H1 (cell line): ENCODE measurements around the gene MYLIP. TPM values are rescaled to one million over a fixed set of nuclear protein-coding genes. Genes with fewer than 3 reads are reported as not detected.

Source experiments
- CTCF ChIA-PET: fragments of 300-600 bp; sonication (Branson Sonifier 250); formaldehyde crosslinking; loops from one replicate; lab custom pipeline; 2021; ENCODE audit not compliant: partially characterized antibody; lab: Charles Lee
- POLR2A ChIA-PET: fragments of 300-600 bp; sonication (Branson Sonifier 250); formaldehyde crosslinking; loops from one replicate; lab custom pipeline; 2021; ENCODE audit warnings: inconsistent platforms; ENCODE audit not compliant: partially characterized antibody; lab: Charles Lee
- DNase-seq, 2 experiments: peaks; one replicate each; pipeline versions ENCODE4 v3.0.0 to v3.0.0-alpha.2; 2010 to 2022; ENCODE audit warnings: low spot score in 2 of 2, low read depth in 1 of 2, mixed read lengths in 1 of 2
- FAIRE-seq: peaks from 2 replicates; lab custom pipeline; 2011; peaks lifted over from hg19 to GRCh38; lab: Jason Lieb, UNC
- H2AFZ ChIP-seq: 2 replicates; pipeline ENCODE4 v1.8.1; 2012; ENCODE audit warnings: low read length, inconsistent platforms
- H2AK5ac ChIP-seq: 2 replicates; pipeline ENCODE4 v1.6.1; 2013; ENCODE audit warnings: low read depth, low read length
- H2BK120ac ChIP-seq: replicated peaks from 2 replicates; pipeline ENCODE3; 2013; ENCODE audit warnings: low read depth, low read length, inconsistent platforms
- H2BK12ac ChIP-seq: 2 replicates; pipeline ENCODE4 v1.6.1; 2013; ENCODE audit warnings: low read depth, low read length
- H2BK15ac ChIP-seq: 2 replicates; pipeline ENCODE4 v1.6.1; 2013; ENCODE audit warnings: low read length
- H2BK20ac ChIP-seq: 2 replicates; pipeline ENCODE4 v1.6.1; 2013; ENCODE audit warnings: low read length
- H2BK5ac ChIP-seq: 2 replicates; pipeline ENCODE4 v1.6.1; 2013; ENCODE audit warnings: low read depth, low read length
- H3K14ac ChIP-seq: 2 replicates; pipeline ENCODE4 v1.6.1; 2013; ENCODE audit warnings: inconsistent platforms; ENCODE audit not compliant: insufficient read length
- H3K18ac ChIP-seq: 2 replicates; pipeline ENCODE4 v1.6.1; 2013; ENCODE audit warnings: low read length; ENCODE audit errors: extremely low read depth
- H3K23ac ChIP-seq: 2 replicates; pipeline ENCODE4 v1.6.1; 2013; ENCODE audit warnings: inconsistent platforms; ENCODE audit not compliant: insufficient read length
- H3K23me2 ChIP-seq: 2 replicates; pipeline ENCODE4 v1.6.1; 2013; ENCODE audit warnings: low read depth, low read length
- H3K27ac ChIP-seq: 2 replicates; pipeline ENCODE4 v1.6.1; 2011; ENCODE audit warnings: low read depth, low read length, inconsistent platforms
- H3K27me3 ChIP-seq, 4 experiments: replicated peaks in 1 of 4; 1 replicate in 1 of 4; 2 replicates in 3 of 4; pipeline versions ENCODE4 v1.6.1 to v1.8.1; 2011 to 2013; ENCODE audit warnings: low read length in 3 of 4, mild to moderate bottlenecking in 3 of 4, inconsistent platforms in 2 of 4, mixed read lengths in 2 of 4, moderate library complexity in 1 of 4; ENCODE audit not compliant: control insufficient read depth in 3 of 4, insufficient read depth in 3 of 4; ENCODE audit errors: extremely low read depth in 1 of 4
- H3K36me3 ChIP-seq, 4 experiments: 2 replicates each; pipeline versions ENCODE4 v1.6.1 to v1.8.1; 2011 to 2013; ENCODE audit warnings: mild to moderate bottlenecking in 4 of 4, low read length in 3 of 4, moderate library complexity in 2 of 4, control low read depth in 1 of 4, inconsistent platforms in 1 of 4; ENCODE audit not compliant: insufficient read depth in 4 of 4, control insufficient read depth in 2 of 4
- H3K4ac ChIP-seq: replicated peaks from 2 replicates; pipeline ENCODE3; 2013; ENCODE audit warnings: low read length, low read depth, mixed read lengths, inconsistent platforms; ENCODE audit not compliant: insufficient read length
- H3K4me1 ChIP-seq, 4 experiments: replicated peaks in 1 of 4; 1 replicate in 1 of 4; 2 replicates in 3 of 4; pipeline versions ENCODE4 v1.6.1 to v1.8.1; 2011 to 2013; ENCODE audit warnings: low read length in 3 of 4, inconsistent platforms in 2 of 4, mixed read lengths in 1 of 4; ENCODE audit not compliant: insufficient read depth in 4 of 4, control insufficient read depth in 3 of 4
- H3K4me2 ChIP-seq, 2 experiments: 2 replicates each; pipeline versions ENCODE4 v1.6.1 to v1.8.1; 2011 to 2013; ENCODE audit warnings: low read depth in 2 of 2, low read length in 2 of 2, control low read depth in 1 of 2, inconsistent platforms in 1 of 2, mild to moderate bottlenecking in 1 of 2; ENCODE audit not compliant: insufficient read depth in 1 of 2
- H3K4me3 ChIP-seq, 4 experiments: fragments of 200-600, 300-600 bp in 1 of 4; sonication (generic), shearing (Covaris generic), sonication (Bioruptor Twin) in 1 of 4; 2 replicates each; pipeline versions ENCODE4 v1.5.1 to v1.8.1; 2011 to 2016; ENCODE audit warnings: low read length in 4 of 4, low read depth in 3 of 4, control low read depth in 2 of 4, inconsistent platforms in 2 of 4, mild to moderate bottlenecking in 2 of 4, mixed read lengths in 1 of 4, moderate library complexity in 1 of 4; ENCODE audit not compliant: insufficient read depth in 2 of 4; ENCODE audit errors: extremely low read depth in 1 of 4
- H3K56ac ChIP-seq: replicated peaks from 2 replicates; pipeline ENCODE3; 2013; ENCODE audit warnings: low read depth, mild to moderate bottlenecking, mixed read lengths, low read length, inconsistent platforms; ENCODE audit not compliant: insufficient read length
- H3K79me1 ChIP-seq: 2 replicates; pipeline ENCODE4 v1.6.1; 2013; ENCODE audit warnings: low read depth, low read length, control low read depth
- H3K79me2 ChIP-seq, 2 experiments: 2 replicates each; pipeline versions ENCODE4 v1.6.1 to v1.8.1; 2012 to 2013; ENCODE audit warnings: low read length in 2 of 2, mild to moderate bottlenecking in 2 of 2, inconsistent platforms in 1 of 2; ENCODE audit not compliant: insufficient read depth in 2 of 2, control insufficient read depth in 1 of 2
- H3K9ac ChIP-seq, 4 experiments: replicated peaks in 1 of 4; 1 replicate in 1 of 4; 2 replicates in 3 of 4; pipeline versions ENCODE4 v1.6.1 to v1.8.1; 2011 to 2013; ENCODE audit warnings: low read depth in 3 of 4, low read length in 3 of 4, control low read depth in 2 of 4, mild to moderate bottlenecking in 2 of 4, moderate library complexity in 2 of 4, inconsistent platforms in 1 of 4; ENCODE audit errors: extremely low read depth in 1 of 4
- H3K9me3 ChIP-seq, 2 experiments: 2 replicates each; pipeline versions ENCODE4 v1.6.1 to v1.8.1; 2012 to 2013; ENCODE audit warnings: mild to moderate bottlenecking in 2 of 2, moderate library complexity in 2 of 2, control low read depth in 1 of 2, inconsistent platforms in 1 of 2, low read depth in 1 of 2, low read length in 1 of 2, mixed read lengths in 1 of 2; ENCODE audit not compliant: insufficient read depth in 2 of 2
- H4K20me1 ChIP-seq, 2 experiments: replicated peaks in 1 of 2; 2 replicates each; pipeline versions ENCODE3 to v1.8.1; 2011 to 2013; ENCODE audit warnings: inconsistent platforms in 2 of 2, low read length in 2 of 2, mild to moderate bottlenecking in 1 of 2; ENCODE audit not compliant: insufficient read depth in 2 of 2, control insufficient read depth in 1 of 2
- H4K5ac ChIP-seq: 2 replicates; pipeline ENCODE4 v1.6.1; 2013; ENCODE audit warnings: low read length, low read depth, mixed read lengths, inconsistent platforms; ENCODE audit not compliant: insufficient read length
- H4K8ac ChIP-seq: 2 replicates; pipeline ENCODE4 v1.8.0; 2013; ENCODE audit warnings: mild to moderate bottlenecking, moderate library complexity, low read length, inconsistent platforms; ENCODE audit not compliant: insufficient read depth; ENCODE audit errors: extremely low read depth
- H4K91ac ChIP-seq: replicated peaks from 2 replicates; pipeline ENCODE3; 2013; ENCODE audit warnings: low read length, mixed read lengths, inconsistent platforms; ENCODE audit not compliant: insufficient read length
- ASH2L ChIP-seq: fragments of 200-600, 300-600 bp; sonication (generic); IDR thresholded peaks from one replicate; pipeline ENCODE4 v1.7.1; 2017; ENCODE audit warnings: low read length
- ATF2 ChIP-seq: IDR thresholded peaks from 2 replicates; pipeline ENCODE4 v1.6.1; 2012; ENCODE audit warnings: low read length, inconsistent platforms
- CBX8 ChIP-seq: fragments of 300-800, 300-1000 bp; sonication (generic); IDR thresholded peaks from 2 replicates; pipeline ENCODE4 v1.7.1; 2016; ENCODE audit warnings: low read depth, low read length, borderline replicate concordance
- CEBPB ChIP-seq: IDR thresholded peaks from 2 replicates; pipeline ENCODE4 v1.6.1; 2012; ENCODE audit warnings: low read depth, low read length
- E2F6 ChIP-seq: IDR thresholded peaks from 2 replicates; pipeline ENCODE4 v1.6.1; 2012; ENCODE audit warnings: inconsistent platforms
- EGR1 ChIP-seq: IDR thresholded peaks from 2 replicates; pipeline ENCODE4 v1.6.1; 2011; ENCODE audit warnings: low read depth, low read length, borderline replicate concordance
- HDAC2 ChIP-seq, 2 experiments: fragments of 300-600 bp in 1 of 2; sonication (generic) in 1 of 2; IDR thresholded peaks; 2 replicates each; pipeline ENCODE4 v1.6.1; 2011 to 2012; ENCODE audit warnings: low read depth in 2 of 2, low read length in 2 of 2, mild to moderate bottlenecking in 2 of 2, moderate library complexity in 2 of 2, borderline replicate concordance in 1 of 2, inconsistent platforms in 1 of 2
- KDM5A ChIP-seq: fragments of 200-600 bp; IDR thresholded peaks from 2 replicates; pipeline ENCODE4 v1.7.1; 2012; ENCODE audit warnings: mild to moderate bottlenecking, low read length, inconsistent platforms, mixed read lengths
- MAFK ChIP-seq: IDR thresholded peaks from 2 replicates; pipeline ENCODE4 v1.6.1; 2012; ENCODE audit warnings: low read depth, mild to moderate bottlenecking, improper control_type of control experiment, low read length
- NANOG ChIP-seq: IDR thresholded peaks from 2 replicates; pipeline ENCODE4 v1.6.1; 2011; ENCODE audit warnings: low read length, low read depth, mild to moderate bottlenecking, inconsistent platforms; ENCODE audit not compliant: insufficient read depth, poor library complexity, severe bottlenecking
- POLR2A ChIP-seq, 2 experiments: IDR thresholded peaks; 1 replicate in 1 of 2; 2 replicates in 1 of 2; pipeline ENCODE4 v1.6.1; 2011; ENCODE audit warnings: low read depth in 2 of 2, low read length in 2 of 2, mild to moderate bottlenecking in 2 of 2; ENCODE audit errors: control extremely low read depth in 1 of 2
- TEAD4 ChIP-seq: IDR thresholded peaks from 2 replicates; pipeline ENCODE4 v1.6.1; 2012; ENCODE audit warnings: low read depth, low read length, inconsistent platforms, mixed read lengths
- WGBS, 2 experiments: shearing (Covaris generic) in 1 of 2; methylation state at CpG; one replicate each; pipeline versions ENCODE4 v1.1.6 to v1.1.7; 2013 to 2015; ENCODE audit warnings: low lambda C conversion rate in 2 of 2, mixed read lengths in 2 of 2, inconsistent platforms in 1 of 2, low coverage in 1 of 2, missing lambda C conversion rate in 1 of 2; ENCODE audit not compliant: insufficient replicate concordance in 2 of 2, insufficient coverage in 1 of 2, insufficient read length in 1 of 2; ENCODE audit errors: extremely low coverage in 1 of 2, missing lambda C conversion rate in 1 of 2; 5-methylcytosine and 5-hydroxymethylcytosine counted together
- polyA plus RNA-seq, 7 experiments: library from polyadenylated mRNA; depleted of rRNA in 3 of 7; stranded (reverse) in 5 of 7; unstranded in 2 of 7; fragments of >200 nt in 5 of 7; fragments of 200-250 nt in 2 of 7; gene quantifications; 1 replicate in 5 of 7; 2 replicates in 1 of 7; 4 replicates in 1 of 7; pipeline versions ENCODE4 v1.2.1 to v1.2.3, GENCODE V29; 2011 to 2013; ENCODE audit warnings: missing spikeins in 2 of 7, mixed read lengths in 2 of 7
- total RNA-seq: library from RNA; stranded (reverse); fragmentation: NEBNext Ultra II Directional; extraction: Animal tissue kit (Norgen Biotek cat#: 25700); gene quantifications from 2 replicates; pipeline ENCODE4 v1.2.1, GENCODE V29; 2021

The MYLIP gene
- total and polyA plus RNA-seq, 2 of the 8 experiments (the other 6 are each of a cell fraction or from before 2014, with no cell fraction given) = 21.1 to 26.9 TPM

GRCh38 chr6:16160794-16161193 is 31.9 kb downstream of the MYLIP start:
- CTCF ChIA-PET = no interaction called here
- H3K79me2 ChIP-seq = no peaks in the 10 kb centered on the region
- TF ChIP-seq HDAC2 (IDR thresholded peaks at IDR 0.05; ENCODE audit: borderline replicate concordance in 1 of 2, low read depth in 2 of 2, low read length in 2 of 2) (no peak), CEBPB (no peak), MAFK (no peak), POLR2A (IDR thresholded peaks at IDR 0.05; ENCODE audit: control extremely low read depth in 1 of 2, low read depth in 2 of 2, low read length in 2 of 2) (no peak), ASH2L (no peak), CBX8 (no peak), ATF2 (no peak), NANOG (no peak), KDM5A (no peak), E2F6 (no peak), TEAD4 (no peak), EGR1 (no peak)

More at GRCh38 chr6:16160794-16161193, 31.9 kb downstream of the MYLIP start:
- H2BK120ac ChIP-seq = no peak overlapping the region
- H4K8ac ChIP-seq = no peak overlapping the region
- POLR2A ChIA-PET = interaction anchor here (1.0 kb wide), 1 partner anchor 27 kb away, joined by 3 read pairs; no protein-coding TSS in a partner anchor
- FAIRE-seq = no peak
- H3K56ac ChIP-seq = no peak overlapping the region
- WGBS, 2 experiments = 93% methylated on average over 11 of the region's 11 CpGs; no CpG with 5 or more reads in 1 of the 2 experiments
- H3K4ac ChIP-seq = no peak overlapping the region
- H2BK5ac ChIP-seq = no peak overlapping the region
- H3K14ac ChIP-seq = no peak overlapping the region
- H4K91ac ChIP-seq = no peak overlapping the region
- no peaks in the 10 kb centered on the region for H3K4me1 ChIP-seq
- no peak for DNase-seq
- H3K27me3 ChIP-seq = no peaks in the 10 kb centered on the region
- H3K4me3 ChIP-seq = no peak overlapping the region
- no peaks in the 10 kb centered on the region for H4K20me1 ChIP-seq
- H3K4me2 ChIP-seq = no peak overlapping the region
- H2AK5ac ChIP-seq = no peak overlapping the region
- H3K23me2 ChIP-seq = no peaks in the 10 kb centered on the region
- no peak overlapping the region for H3K9ac ChIP-seq
- no peaks in the 10 kb centered on the region for H3K79me1 ChIP-seq
- H2AFZ ChIP-seq = no peak overlapping the region
- no peak overlapping the region for H3K27ac ChIP-seq
- no peak overlapping the region for H2BK15ac ChIP-seq
- H3K9me3 ChIP-seq = peaks cover 0 to 3% of the 10 kb centered on the region in 2 experiments; a peak in 1 of 4 replicates
- H2BK12ac ChIP-seq = no peak overlapping the region
- H3K18ac ChIP-seq = no peak overlapping the region
- H3K36me3 ChIP-seq = no peaks in the 10 kb centered on the region
- H3K23ac ChIP-seq = no peak overlapping the region
- no peak overlapping the region for H4K5ac ChIP-seq
- no peak overlapping the region for H2BK20ac ChIP-seq
